ENCODE results near the gene SERPINA5. TPM values are rescaled to one million over a fixed set of nuclear protein-coding genes. Genes with fewer than 3 reads are reported as not detected.

SERPINA5 gene
- total and polyA plus RNA-seq, 2 of the 13 experiments (the other 11 are each of a cell fraction or from before 2014, with no cell fraction given), result 449 to 498 TPM

- TF ChIP-seq CSRNP2 (CRISPR knock-in tag; conservative IDR thresholded peaks at IDR 0.05; ENCODE audit: low read depth) (0 out of 2 replicates have a peak, but pooled peaks have one; percentile 74), RBM22 (optimal IDR thresholded peaks at IDR 0.05; ENCODE audit: low read length) (peak; percentile 75), GRHL1 (CRISPR knock-in tag; conservative IDR thresholded peaks at IDR 0.05) (no peak), ZNF251 (CRISPR knock-in tag; IDR thresholded peaks at IDR 0.05) (no peak), ZMYM3 (CRISPR knock-in tag; IDR thresholded peaks at IDR 0.05) (peak; percentile 92), LBX2 (CRISPR knock-in tag; IDR thresholded peaks at IDR 0.05; ENCODE audit: borderline replicate concordance) (peak; percentile 26; the same call in 1 of the 2 replicates), PHF8 (CRISPR knock-in tag; IDR thresholded peaks at IDR 0.05) (peak; percentile 49; the same call in 1 of the 2 replicates), ASH2L (IDR thresholded peaks at IDR 0.05; ENCODE audit: insufficient read length, low read depth, low read length) (peak; percentile 90), ZNF281 (CRISPR knock-in tag; IDR thresholded peaks at IDR 0.05; ENCODE audit: borderline replicate concordance) (peak; percentile 91; the same call in 1 of the 2 replicates), MIER3 (CRISPR knock-in tag; IDR thresholded peaks at IDR 0.05; ENCODE audit: borderline replicate concordance) (peak; percentile 98; the same call in 1 of the 2 replicates), ESRRA (CRISPR knock-in tag; IDR thresholded peaks at IDR 0.05; ENCODE audit: low read depth) (peak; percentile 99), MXI1 (IDR thresholded peaks at IDR 0.05; ENCODE audit: borderline replicate concordance, low read depth, low read length) (peak; percentile 76; the same call in 1 of the 3 replicates), ZNF263 (CRISPR knock-in tag; IDR thresholded peaks at IDR 0.05) (peak; percentile 49; the same call in 1 of the 2 replicates), TAF1 (CRISPR knock-in tag; IDR thresholded peaks at IDR 0.05) (no peak), NFYB (CRISPR knock-in tag; IDR thresholded peaks at IDR 0.05) (0 out of 2 replicates have a peak, but pooled peaks have one; percentile 14), MBD4 (IDR thresholded peaks at IDR 0.05; ENCODE audit: borderline replicate concordance, low read length) (no peak; the same call in 1 of the 2 replicates), ZBTB42 (CRISPR knock-in tag; IDR thresholded peaks at IDR 0.05) (0 out of 2 replicates have a peak, but pooled peaks have one; percentile 25), KLF15 (CRISPR knock-in tag; IDR thresholded peaks at IDR 0.05; ENCODE audit: borderline replicate concordance) (no peak), ZNF225 (CRISPR knock-in tag; IDR thresholded peaks at IDR 0.05) (no peak), ZNF615 (CRISPR knock-in tag; IDR thresholded peaks at IDR 0.05; ENCODE audit: borderline replicate concordance) (no peak; the same call in 1 of the 2 replicates), CEBPG (CRISPR knock-in tag; IDR thresholded peaks at IDR 0.05) (peak; percentile 98), ZNF496 (CRISPR knock-in tag; IDR thresholded peaks at IDR 0.05; ENCODE audit: insufficient replicate concordance) (no peak), TOE1 (CRISPR knock-in tag; IDR thresholded peaks at IDR 0.05) (no peak; the same call in 1 of the 2 replicates), ZNF337 (CRISPR knock-in tag; IDR thresholded peaks at IDR 0.05; ENCODE audit: borderline replicate concordance, low read depth) (no peak)
Observed at GRCh38 chr14:94593749-94594431, 12.7 kb downstream of the SERPINA5 start (continued).
